Upper lobe of left lung (tissue), 6 donors: ENCODE data around the gene PSTK. TPM values are rescaled to one million over a fixed set of nuclear protein-coding genes. Genes with fewer than 3 reads are reported as not detected.

Experiments
- ATAC-seq, 2 donors: fragments of 200-7000 bp; cut with Tn5 transposase; one replicate each; pipeline ENCODE4 v1.9.1; 2022; ENCODE audit warnings: mild to moderate bottlenecking in 2 of 2, moderate library complexity in 2 of 2; ENCODE audit not compliant: low FRiP score in 2 of 2
- DNase-seq, 2 donors: peaks; one replicate each; pipeline ENCODE4 v3.0.0-alpha.2; 2019 to 2020
- H3K27ac ChIP-seq, 4 donors: fragments of 200-600 bp; sonication (generic); one replicate each; pipeline ENCODE4 v1.5.1; 2016 to 2019
- H3K27me3 ChIP-seq, 4 donors: fragments of 200-600 bp; sonication (generic); one replicate each; pipeline ENCODE4 v1.5.1; 2017 to 2019
- H3K36me3 ChIP-seq, 4 donors: fragments of 200-600 bp; sonication (generic); one replicate each; pipeline ENCODE4 v1.5.1; 2016 to 2019
- H3K4me1 ChIP-seq, 4 donors: fragments of 200-600 bp; sonication (generic); one replicate each; pipeline ENCODE4 v1.5.1; 2018 to 2019
- H3K4me3 ChIP-seq, 4 donors: fragments of 200-600 bp; sonication (generic); one replicate each; pipeline ENCODE4 v1.5.1; 2017 to 2019; ENCODE audit warnings: mild to moderate bottlenecking in 2 of 4, moderate library complexity in 1 of 4
- H3K9me3 ChIP-seq, 4 donors: fragments of 200-600 bp; sonication (generic); one replicate each; pipeline ENCODE4 v1.5.1; 2018 to 2019
- EP300 ChIP-seq, 4 donors: sonication (generic); formaldehyde crosslinking; IDR thresholded peaks; one replicate each; pipeline ENCODE4 v1.5.1; 2017; ENCODE audit warnings: antibody characterized with exemption in 4 of 4, control low read depth in 2 of 4
- POLR2A ChIP-seq, 4 donors: fragments of 450-650 bp; IDR thresholded peaks; one replicate each; pipeline ENCODE4 v1.5.1; 2016 to 2017; ENCODE audit warnings: antibody characterized with exemption in 4 of 4, mild to moderate bottlenecking in 2 of 4
- POLR2AphosphoS5 ChIP-seq, 2 donors: sonication (generic); formaldehyde crosslinking; IDR thresholded peaks; one replicate each; pipeline ENCODE4 v1.5.1; 2017; ENCODE audit warnings: antibody characterized with exemption in 2 of 2
- WGBS, 2 donors: methylation state at CpG; one replicate each; pipeline ENCODE4 v1.1.5; 2017 to 2018; 5-methylcytosine and 5-hydroxymethylcytosine counted together
- total RNA-seq, 6 donors: library from RNA; depleted of rRNA in 4 of 6; stranded (reverse); fragments of >200 nt in 4 of 6; gene quantifications; one replicate each; pipeline versions ENCODE4 v1.1.0 to v1.2.1, GENCODE V29; 2016 to 2021
- TF ChIP-seq, protein P1 (sequence below), 6 experiments: fragments of 450-650 bp in 4 of 6; fragments of 200-600 bp in 2 of 6; sonication (generic) in 2 of 6; IDR thresholded peaks; one replicate each; pipeline ENCODE4 v1.5.1; 2016 to 2019; ENCODE audit warnings: antibody characterized with exemption in 6 of 6
- donor health status: DM: no; HTN: no; CAD: no; lungs with moderate emphysema.
- donor health status: DM: no; HTN: yes; CAD: no; lungs with severe emphysema.

PSTK gene
- total RNA-seq, 6 donors from 2014 or later, result 1.4 to 6.2 (median 3.7) TPM

DNA sequence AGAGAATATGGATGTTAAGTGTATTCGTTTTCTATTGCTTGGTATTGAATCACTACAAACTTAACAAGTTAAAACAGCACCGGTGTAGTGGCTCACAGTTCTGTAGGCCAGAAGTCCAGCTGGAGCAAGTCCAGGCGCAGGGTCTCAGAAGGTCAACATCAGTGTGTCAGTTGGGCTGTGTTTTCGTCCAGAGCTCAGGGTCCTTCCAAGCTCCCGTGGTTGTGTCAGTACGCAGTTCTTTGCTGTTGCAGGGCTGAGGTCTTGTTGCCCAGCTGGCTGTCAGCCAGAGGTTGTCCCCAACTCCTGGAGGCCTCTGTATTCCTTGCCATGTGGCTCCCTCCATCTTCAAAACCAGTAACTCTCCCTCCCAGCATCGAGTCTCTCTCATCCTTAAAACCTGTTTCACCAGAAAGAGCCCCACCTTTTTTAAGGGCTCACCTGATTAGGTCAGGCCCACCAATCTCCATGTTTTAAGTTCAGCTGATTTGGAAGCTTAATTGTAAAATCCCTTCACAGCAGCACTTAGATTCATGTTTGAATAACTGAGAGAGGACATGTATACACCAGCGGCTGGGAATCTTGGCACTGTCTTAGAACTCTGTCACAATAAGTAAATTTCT, 55.4 kb downstream of the PSTK start:
- H3K9me3 ChIP-seq, result no peaks in the 10 kb centered on the region
- WGBS, 2 donors, result 90 to 91% methylated on average over 8 of the region's 8 CpGs
- DNase-seq, result no peak
- H3K36me3 ChIP-seq, result peaks cover 2 to 28% (median 11%) of the 10 kb centered on the region in 4 donors
- TF ChIP-seq, protein P1, sequence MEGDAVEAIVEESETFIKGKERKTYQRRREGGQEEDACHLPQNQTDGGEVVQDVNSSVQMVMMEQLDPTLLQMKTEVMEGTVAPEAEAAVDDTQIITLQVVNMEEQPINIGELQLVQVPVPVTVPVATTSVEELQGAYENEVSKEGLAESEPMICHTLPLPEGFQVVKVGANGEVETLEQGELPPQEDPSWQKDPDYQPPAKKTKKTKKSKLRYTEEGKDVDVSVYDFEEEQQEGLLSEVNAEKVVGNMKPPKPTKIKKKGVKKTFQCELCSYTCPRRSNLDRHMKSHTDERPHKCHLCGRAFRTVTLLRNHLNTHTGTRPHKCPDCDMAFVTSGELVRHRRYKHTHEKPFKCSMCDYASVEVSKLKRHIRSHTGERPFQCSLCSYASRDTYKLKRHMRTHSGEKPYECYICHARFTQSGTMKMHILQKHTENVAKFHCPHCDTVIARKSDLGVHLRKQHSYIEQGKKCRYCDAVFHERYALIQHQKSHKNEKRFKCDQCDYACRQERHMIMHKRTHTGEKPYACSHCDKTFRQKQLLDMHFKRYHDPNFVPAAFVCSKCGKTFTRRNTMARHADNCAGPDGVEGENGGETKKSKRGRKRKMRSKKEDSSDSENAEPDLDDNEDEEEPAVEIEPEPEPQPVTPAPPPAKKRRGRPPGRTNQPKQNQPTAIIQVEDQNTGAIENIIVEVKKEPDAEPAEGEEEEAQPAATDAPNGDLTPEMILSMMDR (IDR thresholded peaks at IDR 0.05), result no peak
- TF ChIP-seq EP300 (IDR thresholded peaks at IDR 0.05) (no peak), POLR2AphosphoS5 (IDR thresholded peaks at IDR 0.05) (no peak), POLR2A (IDR thresholded peaks at IDR 0.05) (no peak)
- no peak for ATAC-seq
- H3K4me3 ChIP-seq, result no peak overlapping the region
- H3K27me3 ChIP-seq, result no peaks in the 10 kb centered on the region
- H3K27ac ChIP-seq, result no peak overlapping the region
- peaks cover 0 to 4% (median 0%) of the 10 kb centered on the region in 4 donors for H3K4me1 ChIP-seq

DNA sequence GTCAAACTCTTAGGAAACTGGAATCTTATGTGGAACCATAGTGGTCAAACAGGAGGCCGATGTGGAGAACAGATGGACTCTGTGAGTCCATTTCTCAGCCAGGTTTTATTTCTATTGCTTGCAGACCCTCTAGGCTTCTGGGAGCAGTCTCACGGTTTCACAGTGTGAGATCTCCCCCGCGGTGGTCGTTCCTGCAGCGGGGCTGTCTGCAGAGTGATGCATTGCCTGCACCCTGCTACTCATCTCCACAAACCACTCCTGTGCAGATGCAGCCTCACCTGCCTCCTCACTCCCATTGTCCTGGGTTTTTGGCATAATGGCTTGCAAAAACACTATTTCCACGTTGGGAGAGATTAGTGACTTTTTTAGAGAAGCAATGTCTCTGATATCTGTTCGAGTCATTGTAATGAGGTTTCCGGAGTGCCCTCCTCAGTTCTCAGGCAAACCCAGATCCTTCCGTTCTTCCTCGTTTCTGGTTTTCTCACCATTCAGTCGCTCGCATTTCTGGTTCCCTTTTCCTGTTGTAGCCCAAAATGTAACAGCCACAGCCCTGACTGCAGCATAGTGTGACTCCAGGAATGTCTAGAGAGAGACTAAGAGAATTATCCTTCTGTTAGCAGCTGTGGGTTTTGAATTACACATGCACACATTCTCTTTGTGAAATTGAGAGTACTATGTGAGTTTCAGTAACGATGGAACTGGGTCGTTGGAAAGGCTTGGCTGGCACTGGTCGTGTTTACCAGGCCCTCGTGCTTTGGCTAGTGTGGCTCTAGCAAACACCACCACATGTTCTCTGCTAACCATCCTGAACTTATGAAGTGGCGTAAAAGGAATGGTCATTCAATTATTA, 58.8 kb downstream of the PSTK start:
- Histone ChIP-seq H3K27ac (no peak overlapping the region), H3K9me3 (no peaks in the 10 kb centered on the region), H3K4me1 (peaks cover 0 to 4% (median 0%) of the 10 kb centered on the region in 4 donors), H3K4me3 (no peak overlapping the region), H3K36me3 (peaks cover 4 to 34% (median 12%) of the 10 kb centered on the region in 4 donors), H3K27me3 (no peaks in the 10 kb centered on the region)
- 67 to 68% methylated on average over 18 of the region's 18 CpGs for WGBS, 2 donors
- DNase-seq (peak in 1 of 2 donors; percentile 24), ATAC-seq (no peak)
- TF ChIP-seq POLR2A (IDR thresholded peaks at IDR 0.05) (no peak), EP300 (IDR thresholded peaks at IDR 0.05) (no peak), POLR2AphosphoS5 (IDR thresholded peaks at IDR 0.05) (no peak)
- TF ChIP-seq, protein P1 (IDR thresholded peaks at IDR 0.05), result no peak

DNA sequence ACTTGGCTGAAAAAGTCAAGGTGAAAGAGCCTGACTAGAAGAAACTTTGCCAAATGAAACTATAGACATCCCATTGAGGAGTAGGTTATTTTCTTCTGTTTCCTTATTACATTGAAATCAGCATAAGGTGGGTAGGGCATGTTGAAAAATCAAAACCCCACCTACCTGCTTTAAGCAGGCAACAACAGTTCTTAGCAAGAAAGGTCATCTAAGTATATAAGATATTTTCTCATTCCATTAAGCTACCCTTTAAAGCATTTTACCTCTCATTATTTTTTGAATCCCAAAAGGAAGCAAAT, 59.4 kb downstream of the PSTK start:
- no peaks in the 10 kb centered on the region for H3K27me3 ChIP-seq
- H3K4me1 ChIP-seq, result peaks cover 0 to 4% (median 0%) of the 10 kb centered on the region in 4 donors
- no peak overlapping the region for H3K4me3 ChIP-seq
- no peak overlapping the region for H3K27ac ChIP-seq
- ATAC-seq (no peak), DNase-seq (no peak)
- TF ChIP-seq POLR2A (IDR thresholded peaks at IDR 0.05) (no peak), EP300 (IDR thresholded peaks at IDR 0.05) (no peak), POLR2AphosphoS5 (IDR thresholded peaks at IDR 0.05) (no peak)
- TF ChIP-seq, protein P1 (IDR thresholded peaks at IDR 0.05), result no peak
- H3K36me3 ChIP-seq, result peaks cover 7 to 37% (median 11%) of the 10 kb centered on the region in 4 donors
- no peaks in the 10 kb centered on the region for H3K9me3 ChIP-seq

Other genes with a start within 250 kb of the PSTK start
- 1 to 10 TPM in 3 of 6 donors, under 1 TPM in 2, not detected in 1; 0.30 to 4.2 (median 1.1) TPM for gene CUZD1, start 134.5 kb upstream of the PSTK start, total RNA-seq
- 10 to 100 TPM in 1 of 6 donors, 1 to 10 TPM in 5; 1.5 to 10.5 (median 3.4) TPM for gene FAM24B, start 100.8 kb upstream of the PSTK start, total RNA-seq
- not detected for gene FAM24A, start 69.8 kb upstream of the PSTK start, total RNA-seq
- gene C10orf88, start 26.2 kb upstream of the PSTK start, total RNA-seq, result 1 to 10 TPM; 3.9 to 8.8 (median 5.4) TPM
- 10 to 100 TPM in 4 of 6 donors, 1 to 10 TPM in 2; 4.9 to 19.4 (median 15.0) TPM for gene IKZF5, start 28.4 kb downstream of the PSTK start, total RNA-seq
- gene ACADSB, start 28.6 kb downstream of the PSTK start, total RNA-seq, result 10 to 100 TPM; 10.4 to 48.2 (median 30.2) TPM
- not detected for gene HMX3, start 155.6 kb downstream of the PSTK start, total RNA-seq
- gene HMX2, start 167.7 kb downstream of the PSTK start, total RNA-seq, result not detected
- gene BUB3, start 174.0 kb downstream of the PSTK start, total RNA-seq, result 100 to 1,000 TPM in 1 of 6 donors, 10 to 100 TPM in 5; 41.0 to 138 (median 52.4) TPM